ENCODE results near the gene GYPC.

DNA sequence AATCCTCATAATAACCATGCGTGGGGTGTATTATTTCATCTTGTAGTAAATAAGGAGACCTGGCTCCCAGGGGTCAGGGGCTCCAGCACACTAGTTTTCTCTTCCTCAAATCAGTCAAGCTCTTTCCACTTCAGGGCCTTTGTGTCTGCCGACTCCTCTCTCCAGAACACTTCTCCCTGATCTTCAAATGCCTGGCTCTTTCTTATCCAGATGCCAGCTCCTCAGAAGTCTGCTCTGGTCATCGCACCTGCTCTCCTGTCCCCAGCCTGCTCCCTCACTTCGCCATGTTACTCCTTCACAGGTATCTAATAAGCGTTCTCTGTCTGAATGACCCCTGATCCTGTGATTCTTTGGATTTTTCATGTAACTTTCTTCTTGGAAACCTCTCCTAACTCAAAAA lies 62.0 kb downstream of the GYPC start:
- TF ChIP-seq CTCF (IDR thresholded peaks at IDR 0.05) (no peak), POLR2A (IDR thresholded peaks at IDR 0.05) (no peak), POLR2AphosphoS5 (IDR thresholded peaks at IDR 0.05) (no peak), EP300 (IDR thresholded peaks at IDR 0.05; ENCODE audit: low read depth) (no peak)

Measured in transverse colon (tissue), 4 donors.